GM12875 (cell line): ENCODE data around the gene GTF2H1.

Experiments
- H3K4me3 ChIP-seq: one replicate; pipeline ENCODE4 v1.5.1; 2011; ENCODE audit warnings: low read depth, low read length, control low read depth
- CTCF ChIP-seq: IDR thresholded peaks from 2 replicates; pipeline ENCODE4 v1.5.1; 2011; ENCODE audit warnings: low read depth, mild to moderate bottlenecking, control low read depth, inconsistent platforms, low read length, moderate library complexity, borderline replicate concordance; ENCODE audit not compliant: insufficient read depth

The GTF2H1 gene

DNA sequence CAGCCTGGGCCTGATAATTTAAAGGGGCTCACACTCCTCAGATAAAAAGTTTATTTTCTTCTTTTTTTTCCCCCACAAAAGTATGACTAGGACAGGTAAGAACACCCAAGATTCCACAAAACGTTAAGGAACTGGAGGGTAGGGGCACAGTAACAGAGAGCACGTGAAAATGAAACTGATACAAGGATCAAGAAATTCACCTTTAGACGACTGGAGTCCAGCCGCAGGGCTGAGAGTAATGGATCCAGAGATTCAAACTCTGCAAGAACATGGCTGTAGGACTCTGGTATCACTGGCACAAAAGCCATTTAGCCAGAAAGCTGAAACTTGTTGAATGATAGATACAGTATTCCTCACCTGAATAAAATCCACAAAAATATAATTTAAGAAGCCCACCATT lies 4.8 kb upstream of the GTF2H1 start:
- no peak for TF ChIP-seq CTCF
- H3K4me3 ChIP-seq, result no peak overlapping the region

DNA sequence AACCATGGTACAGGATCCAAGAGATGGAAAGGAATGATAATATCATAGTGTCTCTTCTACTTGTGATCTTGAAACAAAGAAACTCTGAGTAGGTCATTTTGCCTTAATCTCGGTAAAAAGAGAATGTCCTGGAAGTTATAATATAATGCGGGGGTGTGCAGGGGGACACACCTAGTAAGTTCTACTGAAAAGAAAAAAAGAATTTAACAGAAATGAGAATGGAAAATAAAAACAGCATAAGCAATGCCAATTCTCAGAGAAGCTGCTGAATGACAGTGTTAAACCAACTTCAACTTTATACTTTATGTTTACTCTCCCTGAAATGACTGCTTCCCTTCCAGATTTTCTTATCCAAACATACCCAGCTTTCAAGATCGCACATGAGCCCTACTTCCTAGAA lies 2.5 kb upstream of the GTF2H1 start:
- H3K4me3 ChIP-seq, result no peak overlapping the region
- no peak for TF ChIP-seq CTCF

GRCh38 chr11:18320617-18321016 lies 1.8 kb upstream of the GTF2H1 start:
- TF ChIP-seq CTCF, result no peak
- H3K4me3 ChIP-seq, result peak overlapping the region; percentile 78

DNA sequence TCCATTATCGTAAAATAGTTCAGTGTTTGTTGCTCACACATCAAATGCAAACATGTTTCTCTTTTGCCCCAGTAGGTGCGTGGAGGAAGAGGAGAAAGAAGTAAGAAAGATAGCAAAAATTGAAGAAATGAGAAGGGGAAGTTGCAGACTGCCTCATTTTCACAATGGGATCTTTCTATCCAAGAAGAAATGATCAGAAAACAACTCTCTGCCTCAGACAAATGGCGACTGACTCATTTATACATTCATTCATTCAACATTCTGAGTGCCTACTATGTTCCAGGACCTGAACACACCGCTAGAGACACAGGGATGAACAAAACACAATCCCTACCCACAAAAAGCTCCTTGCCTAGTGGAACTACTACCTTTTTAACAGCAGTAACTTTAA lies 794 bp upstream of the GTF2H1 start:
- TF ChIP-seq CTCF, result no peak
- peak overlapping the region; percentile 78 for H3K4me3 ChIP-seq

DNA sequence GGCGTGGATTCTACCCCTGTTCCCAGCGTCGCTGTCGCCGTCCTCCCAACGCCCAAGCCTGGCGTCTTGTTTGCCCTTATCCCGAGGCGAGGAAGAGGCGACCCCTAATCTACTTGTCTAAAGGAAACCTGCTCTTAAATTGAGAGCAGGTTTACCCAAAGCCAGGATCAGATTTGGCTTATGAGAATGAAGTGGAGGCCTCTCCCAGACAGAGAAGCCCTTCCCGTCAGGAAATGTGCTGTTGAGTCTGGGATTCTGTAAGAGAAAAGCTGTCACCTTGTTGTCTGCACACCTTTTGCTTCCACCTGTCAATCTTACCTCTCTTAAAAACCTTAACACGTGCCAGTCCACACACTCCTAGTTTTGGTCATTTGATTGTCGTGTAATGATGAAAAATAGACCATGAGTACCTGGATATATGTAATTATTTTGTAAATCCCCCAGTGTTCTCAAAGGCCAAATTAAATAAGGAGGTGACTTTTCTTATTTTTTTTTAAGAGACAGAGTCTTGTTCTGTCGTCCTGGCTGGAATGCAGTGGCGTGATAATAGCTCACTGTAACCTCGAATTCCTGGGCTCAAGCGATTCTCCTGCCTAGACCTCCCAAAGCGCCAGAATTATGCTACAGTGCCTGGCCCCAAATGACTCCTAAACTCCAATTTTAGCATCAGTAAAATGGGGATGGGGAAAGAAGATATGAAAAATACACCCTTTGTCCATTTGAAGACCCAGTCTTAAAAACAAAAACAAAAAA lies 627 bp downstream of the GTF2H1 start:
- peak overlapping the region; percentile 78 for H3K4me3 ChIP-seq
- no peak for TF ChIP-seq CTCF

GRCh38 chr11:18323881-18324280 lies 1.5 kb downstream of the GTF2H1 start:
- H3K4me3 ChIP-seq, result peak overlapping the region; percentile 36

DNA sequence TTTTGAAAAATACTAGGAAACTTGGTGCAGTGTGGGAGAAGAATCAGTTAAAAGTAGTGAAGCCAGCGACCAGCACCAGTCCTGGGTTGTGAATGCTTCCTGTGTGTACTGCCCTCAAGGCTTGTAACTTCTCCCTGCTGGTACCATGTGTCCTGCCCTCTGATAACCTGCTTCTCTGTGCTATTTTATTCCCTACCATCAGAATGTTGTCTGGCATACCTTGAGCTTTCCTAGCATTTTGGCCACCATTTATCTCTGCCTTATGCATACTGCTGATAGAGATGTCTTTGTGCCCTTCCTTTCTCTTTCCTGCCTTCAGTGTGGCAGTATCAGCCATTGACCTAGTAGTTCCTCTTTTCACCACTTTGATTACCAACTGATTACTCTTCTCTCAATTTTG lies 2.0 kb downstream of the GTF2H1 start:
- no peak for TF ChIP-seq CTCF
- H3K4me3 ChIP-seq, result peak overlapping the region; percentile 36
